Measurements from ENCODE around the gene CYTH3. TPM values are rescaled to one million over a fixed set of nuclear protein-coding genes. Genes with fewer than 3 reads are reported as not detected.

Gene CYTH3
- total RNA-seq, 1 experiment from 2014 or later: 16.7 TPM

DNA sequence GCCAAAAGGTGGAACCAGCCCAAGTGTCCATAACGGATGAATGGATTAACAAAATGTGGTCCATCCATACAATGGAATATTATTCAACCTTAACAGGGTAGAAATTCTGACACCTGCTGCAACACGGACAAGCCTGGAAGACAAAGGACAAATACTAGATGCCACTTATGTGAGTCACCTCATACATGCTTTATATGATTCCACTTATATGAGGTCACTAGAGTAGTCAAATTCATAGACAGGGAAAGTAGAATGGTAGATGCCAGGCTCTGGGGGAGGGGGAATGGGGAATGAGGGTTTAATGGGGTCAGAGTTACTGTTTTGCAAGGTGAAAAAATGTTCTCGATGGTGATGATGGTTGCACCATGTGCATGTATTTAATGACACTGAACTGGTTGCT lies 34.0 kb upstream of the CYTH3 start:
- POLR2A ChIA-PET: no interaction called here
- BruUV-seq (replicated peaks): no TSS peak
- RAD21 ChIA-PET (ENCODE audit: low non-redundant PET in 1 of 2, low total read pairs in 2 of 2, uncharacterized antibody in 2 of 2, unreplicated experiment in 2 of 2): no interaction called here
- CTCF ChIA-PET: no interaction called here
- peaks cover 9 to 27% of the 10 kb centered on the region in 2 experiments for H3K4me1 ChIP-seq (ENCODE audit: control insufficient read depth in 1 of 2, insufficient read depth in 2 of 2, low read length in 2 of 2)
- H4K20me1 ChIP-seq (ENCODE audit: insufficient read depth): no peaks in the 10 kb centered on the region
- H2AFZ ChIP-seq (ENCODE audit: low read depth, low read length, poor library complexity, severe bottlenecking): no peak overlapping the region
- peak; percentile 36; the same call in 1 of the 2 replicates for TF ChIP-seq CEBPB (IDR thresholded peaks at IDR 0.05; ENCODE audit: low read depth)
- TF ChIP-seq SP1 (IDR thresholded peaks at IDR 0.05; ENCODE audit: low read depth): 0 out of 2 replicates have a peak, but pooled peaks have one; percentile 24
- TF ChIP-seq POLR2AphosphoS5 (IDR thresholded peaks at IDR 0.05; ENCODE audit: low read depth, low read length): no peak
- TF ChIP-seq, protein P1, sequence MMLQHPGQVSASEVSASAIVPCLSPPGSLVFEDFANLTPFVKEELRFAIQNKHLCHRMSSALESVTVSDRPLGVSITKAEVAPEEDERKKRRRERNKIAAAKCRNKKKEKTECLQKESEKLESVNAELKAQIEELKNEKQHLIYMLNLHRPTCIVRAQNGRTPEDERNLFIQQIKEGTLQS (IDR thresholded peaks at IDR 0.05): peak; percentile 26; the same call in 1 of the 2 replicates
- TF ChIP-seq JUND (IDR thresholded peaks at IDR 0.05): peak; percentile 60
- TF ChIP-seq FOSL1 (IDR thresholded peaks at IDR 0.05; ENCODE audit: low read depth): peak; percentile 58; the same call in 1 of the 2 replicates
- no peaks in the 10 kb centered on the region for H3K9me2 ChIP-seq (ENCODE audit: insufficient read depth)
- H3K4me3 ChIP-seq (replicated peaks in 1 of 2; ENCODE audit: low read depth in 1 of 2, low read length in 2 of 2): no peak overlapping the region
- H3K4me2 ChIP-seq (ENCODE audit: low read length): peak overlapping the region; percentile 60
- no peaks in the 10 kb centered on the region for H3K36me3 ChIP-seq (ENCODE audit: control insufficient read depth in 1 of 2, insufficient read depth in 2 of 2, low read length in 2 of 2)
- intact Hi-C loops (cut with micrococcal nuclease): no loop called here
- no peaks in the 10 kb centered on the region for H3K79me2 ChIP-seq (ENCODE audit: insufficient read depth, low read length)
- no peaks in the 10 kb centered on the region for H3K27me3 ChIP-seq (ENCODE audit: insufficient read depth, low read length)
- peak; percentile 92 for ATAC-seq
- H3K9ac ChIP-seq (ENCODE audit: low read length): no peak overlapping the region
- H3K27ac ChIP-seq (ENCODE audit: low read depth, low read length): no peak overlapping the region
- peak; percentile 59 for DNase-seq (ENCODE audit: low read depth, low spot score)
- no peaks in the 10 kb centered on the region for H3K9me3 ChIP-seq (ENCODE audit: control insufficient read depth in 1 of 2, insufficient read depth in 1 of 2, low read depth in 1 of 2, low read length in 2 of 2)

DNA sequence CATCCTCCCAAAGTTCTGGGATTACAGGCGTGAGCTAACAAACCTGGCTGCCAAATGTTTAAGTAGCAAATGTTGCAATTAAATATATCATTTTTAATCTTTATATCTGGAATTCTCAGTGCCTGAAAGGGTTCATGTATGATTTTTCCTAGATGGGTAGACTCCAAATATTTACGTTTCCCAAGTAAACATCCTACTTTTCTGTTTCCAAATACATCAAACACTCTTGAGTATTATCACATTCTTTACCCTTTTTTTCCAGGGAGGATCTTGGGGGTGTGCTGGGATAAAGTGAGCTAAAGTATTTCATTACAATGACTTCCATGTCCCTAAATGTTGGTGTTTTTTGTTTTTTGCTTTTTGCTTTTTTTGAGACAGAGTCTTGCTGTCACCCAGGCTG lies 32.9 kb upstream of the CYTH3 start:
- Histone ChIP-seq H3K27me3 (ENCODE audit: insufficient read depth, low read length) (no peaks in the 10 kb centered on the region), H4K20me1 (ENCODE audit: insufficient read depth) (no peaks in the 10 kb centered on the region), H3K79me2 (ENCODE audit: insufficient read depth, low read length) (no peaks in the 10 kb centered on the region), H3K4me3 (replicated peaks in 1 of 2; ENCODE audit: low read depth in 1 of 2, low read length in 2 of 2) (no peak overlapping the region), H3K9ac (ENCODE audit: low read length) (no peak overlapping the region), H3K9me2 (ENCODE audit: insufficient read depth) (no peaks in the 10 kb centered on the region), H3K4me1 (ENCODE audit: control insufficient read depth in 1 of 2, insufficient read depth in 2 of 2, low read length in 2 of 2) (peaks cover 9 to 27% of the 10 kb centered on the region in 2 experiments), H3K36me3 (ENCODE audit: control insufficient read depth in 1 of 2, insufficient read depth in 2 of 2, low read length in 2 of 2) (no peaks in the 10 kb centered on the region), H2AFZ (ENCODE audit: low read depth, low read length, poor library complexity, severe bottlenecking) (no peak overlapping the region), H3K27ac (ENCODE audit: low read depth, low read length) (no peak overlapping the region), H3K4me2 (ENCODE audit: low read length) (no peak overlapping the region), H3K9me3 (ENCODE audit: control insufficient read depth in 1 of 2, insufficient read depth in 1 of 2, low read depth in 1 of 2, low read length in 2 of 2) (no peaks in the 10 kb centered on the region)
- intact Hi-C loops (cut with micrococcal nuclease): no loop called here
- BruUV-seq (replicated peaks): no TSS peak
- no peak for ATAC-seq
- no peak for DNase-seq (ENCODE audit: low read depth, low spot score)
- ChIA-PET POLR2A (interaction anchor here (1.4 kb wide), 1 partner anchor 19 kb away, joined by 3 read pairs; no protein-coding TSS in a partner anchor), RAD21 (ENCODE audit: low non-redundant PET in 1 of 2, low total read pairs in 2 of 2, uncharacterized antibody in 2 of 2, unreplicated experiment in 2 of 2) (no interaction called here), CTCF (no interaction called here)
- no peak for TF ChIP-seq YY1 (IDR thresholded peaks at IDR 0.05; ENCODE audit: extremely low read depth, insufficient replicate concordance, low read depth, low read length)
- no peak for TF ChIP-seq POLR2A (IDR thresholded peaks at IDR 0.05; ENCODE audit: borderline replicate concordance, extremely low read depth, insufficient read depth, insufficient read length)
- no peak for TF ChIP-seq EZH2 (IDR thresholded peaks at IDR 0.05)
- no peak for TF ChIP-seq EGR1 (IDR thresholded peaks at IDR 0.05; ENCODE audit: low read depth)
- TF ChIP-seq ELF1 (IDR thresholded peaks at IDR 0.05; ENCODE audit: borderline replicate concordance, low read depth): no peak
- TF ChIP-seq, protein P1 (IDR thresholded peaks at IDR 0.05): no peak
- no peak for TF ChIP-seq RAD21 (IDR thresholded peaks at IDR 0.05; ENCODE audit: low read depth)
- TF ChIP-seq SP1 (IDR thresholded peaks at IDR 0.05; ENCODE audit: low read depth): no peak
- TF ChIP-seq, protein P2, sequence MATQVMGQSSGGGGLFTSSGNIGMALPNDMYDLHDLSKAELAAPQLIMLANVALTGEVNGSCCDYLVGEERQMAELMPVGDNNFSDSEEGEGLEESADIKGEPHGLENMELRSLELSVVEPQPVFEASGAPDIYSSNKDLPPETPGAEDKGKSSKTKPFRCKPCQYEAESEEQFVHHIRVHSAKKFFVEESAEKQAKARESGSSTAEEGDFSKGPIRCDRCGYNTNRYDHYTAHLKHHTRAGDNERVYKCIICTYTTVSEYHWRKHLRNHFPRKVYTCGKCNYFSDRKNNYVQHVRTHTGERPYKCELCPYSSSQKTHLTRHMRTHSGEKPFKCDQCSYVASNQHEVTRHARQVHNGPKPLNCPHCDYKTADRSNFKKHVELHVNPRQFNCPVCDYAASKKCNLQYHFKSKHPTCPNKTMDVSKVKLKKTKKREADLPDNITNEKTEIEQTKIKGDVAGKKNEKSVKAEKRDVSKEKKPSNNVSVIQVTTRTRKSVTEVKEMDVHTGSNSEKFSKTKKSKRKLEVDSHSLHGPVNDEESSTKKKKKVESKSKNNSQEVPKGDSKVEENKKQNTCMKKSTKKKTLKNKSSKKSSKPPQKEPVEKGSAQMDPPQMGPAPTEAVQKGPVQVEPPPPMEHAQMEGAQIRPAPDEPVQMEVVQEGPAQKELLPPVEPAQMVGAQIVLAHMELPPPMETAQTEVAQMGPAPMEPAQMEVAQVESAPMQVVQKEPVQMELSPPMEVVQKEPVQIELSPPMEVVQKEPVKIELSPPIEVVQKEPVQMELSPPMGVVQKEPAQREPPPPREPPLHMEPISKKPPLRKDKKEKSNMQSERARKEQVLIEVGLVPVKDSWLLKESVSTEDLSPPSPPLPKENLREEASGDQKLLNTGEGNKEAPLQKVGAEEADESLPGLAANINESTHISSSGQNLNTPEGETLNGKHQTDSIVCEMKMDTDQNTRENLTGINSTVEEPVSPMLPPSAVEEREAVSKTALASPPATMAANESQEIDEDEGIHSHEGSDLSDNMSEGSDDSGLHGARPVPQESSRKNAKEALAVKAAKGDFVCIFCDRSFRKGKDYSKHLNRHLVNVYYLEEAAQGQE (IDR thresholded peaks at IDR 0.05; ENCODE audit: low read depth): no peak
- no peak for TF ChIP-seq CBX3 (IDR thresholded peaks at IDR 0.05; ENCODE audit: low read depth)
- TF ChIP-seq, protein P3, sequence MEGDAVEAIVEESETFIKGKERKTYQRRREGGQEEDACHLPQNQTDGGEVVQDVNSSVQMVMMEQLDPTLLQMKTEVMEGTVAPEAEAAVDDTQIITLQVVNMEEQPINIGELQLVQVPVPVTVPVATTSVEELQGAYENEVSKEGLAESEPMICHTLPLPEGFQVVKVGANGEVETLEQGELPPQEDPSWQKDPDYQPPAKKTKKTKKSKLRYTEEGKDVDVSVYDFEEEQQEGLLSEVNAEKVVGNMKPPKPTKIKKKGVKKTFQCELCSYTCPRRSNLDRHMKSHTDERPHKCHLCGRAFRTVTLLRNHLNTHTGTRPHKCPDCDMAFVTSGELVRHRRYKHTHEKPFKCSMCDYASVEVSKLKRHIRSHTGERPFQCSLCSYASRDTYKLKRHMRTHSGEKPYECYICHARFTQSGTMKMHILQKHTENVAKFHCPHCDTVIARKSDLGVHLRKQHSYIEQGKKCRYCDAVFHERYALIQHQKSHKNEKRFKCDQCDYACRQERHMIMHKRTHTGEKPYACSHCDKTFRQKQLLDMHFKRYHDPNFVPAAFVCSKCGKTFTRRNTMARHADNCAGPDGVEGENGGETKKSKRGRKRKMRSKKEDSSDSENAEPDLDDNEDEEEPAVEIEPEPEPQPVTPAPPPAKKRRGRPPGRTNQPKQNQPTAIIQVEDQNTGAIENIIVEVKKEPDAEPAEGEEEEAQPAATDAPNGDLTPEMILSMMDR (IDR thresholded peaks at IDR 0.05 in 2 of 3, conservative IDR thresholded peaks at IDR 0.05 in 1 of 3; ENCODE audit: borderline replicate concordance in 1 of 3, insufficient read depth in 1 of 3, low read depth in 2 of 3, low read length in 2 of 3): no peak
